Measurements from ENCODE around the gene GDPD3.

The GDPD3 gene

GRCh38 chr16:30113031-30113710 lies at the start of gene GDPD3:
Gene GDPD3, minus strand, starts transcription at chr16:30113537. Its CDS starts 59 bp downstream, at chr16:30113478.
- no peak for FAIRE-seq
- no peak for DNase-seq (ENCODE audit: insufficient read length, low spot score)
- no peak for TF ChIP-seq CTCF (IDR thresholded peaks at IDR 0.05; ENCODE audit: insufficient read depth, missing control alignments)

- DNase-seq (ENCODE audit: insufficient read length, low spot score): no peak
These were observed 43.9 kb upstream of the GDPD3 start for GRCh38 chr16:30157214-30157613.

GRCh38 chr16:30155188-30155587 lies 41.9 kb upstream of the GDPD3 start:
- no peak for TF ChIP-seq CTCF (IDR thresholded peaks at IDR 0.05; ENCODE audit: insufficient read depth, missing control alignments)
- FAIRE-seq (no peak), DNase-seq (ENCODE audit: insufficient read length, low spot score) (no peak)

More at GRCh38 chr16:30157214-30157613, 43.9 kb upstream of the GDPD3 start:
- no peak for FAIRE-seq
- no peak for TF ChIP-seq CTCF (IDR thresholded peaks at IDR 0.05; ENCODE audit: insufficient read depth, missing control alignments)

- DNase-seq (ENCODE audit: insufficient read length, low spot score): no peak
- FAIRE-seq: no peak
These were observed 39.2 kb upstream of the GDPD3 start for GRCh38 chr16:30152517-30152916.

GRCh38 chr16:30151091-30151490 lies 37.8 kb upstream of the GDPD3 start:
- TF ChIP-seq CTCF (IDR thresholded peaks at IDR 0.05; ENCODE audit: insufficient read depth, missing control alignments): no peak
- DNase-seq (ENCODE audit: insufficient read length, low spot score) (no peak), FAIRE-seq (no peak)

More at GRCh38 chr16:30152517-30152916, 39.2 kb upstream of the GDPD3 start:
- TF ChIP-seq CTCF (IDR thresholded peaks at IDR 0.05; ENCODE audit: insufficient read depth, missing control alignments): no peak

- DNase-seq (ENCODE audit: insufficient read length, low spot score) (no peak), FAIRE-seq (no peak)
- TF ChIP-seq CTCF (IDR thresholded peaks at IDR 0.05; ENCODE audit: insufficient read depth, missing control alignments): no peak
These were observed 36.1 kb upstream of the GDPD3 start for GRCh38 chr16:30149250-30149930.

Data from D721Med (cell line).